Embryonic facial prominence (tissue), 1 donor: Measurements from ENCODE around the gene SVOPL.
"Not testable (repeated sequence)": the region's sequence is repeated elsewhere in the genome, so short reads cannot be mapped to it uniquely, and the experiment has no call there.

Source experiments
- DNase-seq: peaks from one replicate; pipeline ENCODE4 v3.0.0-alpha.2; 2016; ENCODE audit errors: extremely low spot score

SVOPL gene

DNA sequence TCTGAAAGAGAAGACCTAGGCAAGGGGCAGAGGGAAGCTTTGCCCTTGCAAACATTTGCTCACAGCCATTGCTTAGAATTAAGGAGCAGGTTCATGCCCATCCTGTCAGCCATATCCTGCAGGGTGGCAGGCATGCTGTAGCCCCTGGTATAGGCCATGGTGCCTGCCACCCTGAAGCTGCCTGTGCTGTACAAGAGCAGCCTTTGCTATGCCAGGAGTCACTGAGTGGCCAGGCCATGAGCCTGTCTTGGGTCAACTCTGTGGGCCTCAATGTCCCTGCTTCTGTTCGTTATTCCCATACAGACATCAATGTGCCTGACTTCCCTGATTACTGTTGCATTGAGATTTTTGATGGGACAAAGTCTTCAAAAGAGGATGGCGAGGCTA lies 368 bp upstream of the SVOPL start:
- no peak for DNase-seq

DNA sequence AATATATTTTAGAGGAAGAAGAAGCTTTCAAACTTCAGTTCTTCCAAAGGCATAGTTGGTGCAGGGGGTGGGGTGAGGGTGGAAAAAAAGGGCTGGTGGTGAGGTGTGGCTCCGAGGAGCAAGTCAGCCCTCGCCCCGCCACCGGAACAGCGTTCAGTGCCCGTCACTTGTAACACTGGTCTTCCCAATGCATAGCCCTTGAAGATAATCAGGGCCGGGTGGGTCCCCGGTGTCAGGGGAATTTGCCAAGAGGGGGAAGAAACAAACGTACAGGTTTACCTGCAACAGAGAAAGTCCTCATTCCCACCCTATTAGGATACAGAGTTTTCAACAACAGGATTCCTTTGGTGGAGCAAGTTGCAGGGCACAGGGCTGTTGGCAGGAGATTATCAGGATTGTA lies 1.5 kb downstream of the SVOPL start:
- no peak for DNase-seq

DNA sequence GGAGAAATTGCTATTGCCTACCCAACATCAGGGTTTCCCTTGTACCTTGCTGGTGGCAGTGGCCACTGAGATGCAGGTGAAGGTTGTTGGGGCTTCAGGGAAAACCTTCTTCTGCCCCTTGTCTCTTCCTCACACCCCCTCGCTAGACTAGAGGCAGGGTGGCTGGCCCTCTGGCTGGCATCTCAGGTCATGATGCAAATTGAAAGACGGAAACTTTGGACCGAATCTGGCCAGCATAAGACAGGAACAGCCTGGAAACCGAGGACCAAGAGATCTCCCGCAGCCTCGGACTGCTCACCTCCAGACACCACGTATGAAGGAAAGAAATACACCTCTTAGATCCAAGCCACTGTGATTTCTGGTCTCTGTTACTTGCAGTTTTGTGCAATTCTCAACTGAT lies 2.9 kb downstream of the SVOPL start:
- no peak for DNase-seq

DNA sequence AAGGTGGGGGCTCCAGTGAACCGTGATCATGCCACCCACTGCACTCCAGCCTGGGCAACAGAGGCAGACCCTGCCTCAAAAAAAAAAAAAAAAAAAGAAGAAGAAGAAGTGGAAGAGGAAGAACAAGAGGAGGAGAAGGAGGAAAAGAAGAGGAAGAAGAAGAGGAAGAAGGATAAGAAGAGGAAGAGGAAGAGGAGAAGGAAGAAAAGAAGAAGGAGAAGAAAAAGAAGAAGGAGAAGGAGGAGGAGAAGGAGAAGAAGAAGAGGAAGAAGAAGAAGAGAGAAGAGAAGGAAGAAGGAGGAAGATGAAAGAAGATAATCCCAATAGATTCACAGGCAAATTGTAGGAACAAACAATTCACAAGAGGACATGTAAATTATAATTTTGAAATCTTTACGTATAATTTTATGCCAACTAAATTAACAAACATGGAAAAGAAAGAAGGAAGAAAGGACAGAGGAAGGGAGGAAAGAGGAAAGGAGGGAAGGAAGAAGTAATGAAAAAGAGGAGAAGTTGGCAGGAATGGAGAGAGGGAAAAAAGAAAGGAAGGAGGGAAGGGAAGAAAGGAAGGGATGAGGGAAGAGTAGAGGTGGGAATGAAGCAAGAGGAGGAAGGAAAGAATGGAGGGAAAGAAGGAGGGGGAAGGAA lies 3.5 kb downstream of the SVOPL start:
- DNase-seq: no peak

DNA sequence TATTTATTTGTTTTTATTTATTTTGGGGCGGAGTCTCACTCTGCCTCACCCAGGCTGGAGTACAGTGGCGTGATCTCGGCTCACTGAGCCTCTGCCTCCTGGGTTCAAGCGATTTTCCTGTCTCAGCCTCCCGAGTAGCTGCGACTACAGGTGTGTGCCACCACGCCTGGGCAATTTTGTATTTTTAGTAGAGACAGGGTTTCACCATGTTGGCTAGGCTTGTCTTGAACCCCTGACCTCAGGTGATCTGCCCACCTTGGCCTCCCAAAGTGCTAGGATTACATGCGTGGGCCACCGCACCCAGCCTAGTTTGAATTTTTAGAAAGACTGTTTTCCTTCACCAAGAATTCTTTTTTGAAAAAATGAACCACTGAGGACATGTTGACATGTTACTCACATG lies 5.4 kb downstream of the SVOPL start:
- not testable (repeated sequence) for DNase-seq

DNA sequence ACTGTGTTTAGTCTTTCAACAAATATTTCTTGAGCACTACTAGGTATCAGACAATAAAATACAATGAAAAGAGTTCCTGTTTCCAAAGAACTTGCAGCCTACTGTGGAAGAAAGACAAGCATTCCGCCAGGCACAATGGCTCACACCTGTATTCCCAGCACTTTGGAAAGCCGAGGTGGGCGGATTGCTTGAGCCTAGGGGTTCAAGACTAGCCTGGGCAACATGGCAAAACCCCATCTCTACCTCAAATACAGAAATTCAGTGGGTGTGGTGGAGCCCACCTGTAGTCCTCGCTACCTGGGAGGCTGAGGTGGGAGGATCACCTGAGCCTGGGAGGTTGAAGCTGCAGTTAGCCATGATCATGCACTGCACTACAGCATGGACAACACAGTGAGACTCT lies 6.1 kb downstream of the SVOPL start:
- DNase-seq: no peak

DNA sequence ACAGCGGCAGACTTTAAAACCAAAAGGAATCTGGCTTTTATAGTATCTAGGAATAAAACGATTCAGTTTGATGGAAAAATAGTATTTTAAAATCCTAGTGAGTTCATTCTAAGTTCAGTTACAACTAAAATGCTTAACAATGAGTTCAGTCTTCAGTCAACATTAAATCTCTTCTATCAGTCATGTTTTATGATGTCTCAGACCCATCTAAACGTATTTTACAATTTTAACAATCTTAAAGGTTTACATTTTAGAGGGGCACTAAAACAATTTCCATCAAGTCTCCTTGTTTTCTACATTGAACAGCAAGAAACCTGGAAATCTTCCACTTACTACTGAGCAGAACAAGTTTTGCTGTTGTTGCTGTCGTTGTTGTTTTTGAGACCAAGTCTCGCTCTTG lies 10.0 kb downstream of the SVOPL start:
- no peak for DNase-seq

DNA sequence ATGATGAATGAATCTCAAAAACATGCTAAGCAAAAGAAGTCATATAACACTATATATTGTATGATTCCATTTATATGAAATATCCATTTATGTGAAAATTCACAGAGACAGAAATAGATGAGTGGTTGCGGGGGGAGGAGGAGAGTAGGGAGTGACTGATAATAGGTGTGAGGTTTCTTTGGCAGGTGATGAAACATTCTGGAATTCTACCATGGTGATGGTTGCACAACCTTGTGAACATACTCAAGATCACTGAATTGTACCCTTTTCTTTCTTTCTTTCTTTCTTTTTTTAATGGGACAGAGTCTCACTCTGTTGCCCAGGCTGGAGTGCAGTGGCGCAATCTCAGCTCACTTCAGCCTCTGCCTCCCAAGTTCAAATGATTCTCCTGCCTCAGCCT lies 10.7 kb downstream of the SVOPL start:
- DNase-seq: no peak

DNA sequence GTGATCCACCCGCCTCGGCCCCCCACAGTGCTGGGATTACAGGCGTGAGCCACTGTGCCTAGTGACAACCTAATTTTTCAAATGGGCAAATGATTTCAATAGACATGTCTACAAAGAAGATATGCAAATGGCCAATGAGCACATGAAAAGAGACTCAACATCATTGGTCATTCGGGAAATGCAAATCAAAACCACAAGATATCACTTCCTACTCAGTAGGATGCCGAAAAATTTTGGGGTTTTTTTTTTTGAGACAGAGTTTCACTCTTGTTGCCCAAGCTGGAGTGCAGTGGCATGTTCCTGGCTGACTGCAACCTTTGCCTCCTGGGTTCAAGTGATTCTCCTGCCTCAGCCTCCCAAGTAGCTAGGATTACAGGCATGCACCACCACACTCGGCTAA lies 13.1 kb downstream of the SVOPL start:
- DNase-seq: not testable (repeated sequence)

DNA sequence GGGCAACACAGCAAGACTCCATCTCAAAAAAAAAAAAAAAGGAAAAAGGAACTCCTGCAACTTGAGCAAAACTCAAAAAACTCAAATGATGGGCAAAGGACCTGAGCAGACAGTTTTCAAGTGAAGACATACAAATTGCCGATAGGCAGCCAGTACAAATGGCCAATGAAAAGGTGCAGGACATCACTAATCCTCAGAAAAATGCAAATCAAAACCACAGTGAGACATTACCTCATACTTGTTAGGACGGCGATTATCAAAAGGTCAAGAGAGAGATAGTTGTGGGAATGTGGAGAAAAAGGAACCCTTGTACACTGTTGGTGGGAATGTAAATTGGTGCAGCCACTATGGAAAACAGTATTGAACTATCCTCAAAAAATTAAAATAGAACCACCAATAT lies 16.8 kb downstream of the SVOPL start:
- no peak for DNase-seq

DNA sequence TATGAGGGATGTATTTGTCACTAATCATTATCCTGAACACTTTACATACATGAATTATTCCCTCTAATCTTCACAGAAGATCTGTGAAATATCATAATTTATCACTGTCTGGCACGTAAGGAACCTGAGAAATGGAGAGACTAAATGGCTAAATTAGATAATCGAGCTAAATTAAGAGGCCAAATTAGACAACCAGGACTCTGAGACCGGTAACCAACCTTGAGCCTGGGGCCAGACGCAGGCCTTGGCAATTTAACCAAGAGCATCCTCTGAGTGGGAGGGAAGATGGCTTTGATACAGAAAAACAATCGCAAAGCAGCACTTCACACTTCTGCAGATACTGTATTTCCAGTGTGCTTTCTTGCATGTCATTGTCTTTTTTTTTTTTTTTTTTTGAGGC lies 21.4 kb downstream of the SVOPL start:
- no peak for DNase-seq

DNA sequence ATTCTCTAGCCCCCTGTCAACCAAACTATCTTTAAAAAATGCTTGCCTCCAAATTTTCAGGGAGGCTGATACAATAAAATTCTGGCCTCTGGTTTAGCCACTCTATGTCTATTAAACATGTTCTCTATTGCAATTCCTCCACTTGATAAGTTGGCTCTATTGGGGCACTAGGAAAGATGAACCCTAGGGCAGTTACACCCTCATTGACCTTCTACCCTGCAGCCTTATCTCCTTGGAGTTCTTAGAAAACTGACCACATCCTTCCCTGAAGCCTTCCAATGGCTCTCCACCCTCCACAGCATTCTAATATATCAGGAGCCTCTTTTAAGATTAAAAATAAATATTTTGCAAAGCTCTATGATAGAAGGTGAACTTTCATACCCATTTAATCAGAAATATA lies 30.6 kb downstream of the SVOPL start:
- DNase-seq: no peak

DNA sequence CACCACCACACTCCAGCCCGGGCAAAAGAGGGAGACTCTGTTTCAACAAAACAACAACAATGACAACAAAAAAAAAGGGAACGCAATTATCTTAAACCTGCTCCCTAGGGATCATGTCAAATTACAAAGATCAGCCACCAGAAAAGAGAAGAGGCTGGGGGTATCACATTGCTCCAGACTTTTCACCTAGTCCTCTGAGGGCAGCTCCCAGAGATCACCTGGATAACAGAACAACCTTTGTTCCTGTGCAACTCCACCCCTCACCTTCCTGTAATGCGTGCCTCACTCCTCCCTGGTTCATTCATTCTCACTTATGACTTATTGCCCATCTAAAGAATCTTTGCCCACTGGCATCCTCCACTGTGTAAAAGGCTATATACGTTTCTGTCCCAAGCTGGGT lies 31.8 kb downstream of the SVOPL start:
- DNase-seq: no peak

DNA sequence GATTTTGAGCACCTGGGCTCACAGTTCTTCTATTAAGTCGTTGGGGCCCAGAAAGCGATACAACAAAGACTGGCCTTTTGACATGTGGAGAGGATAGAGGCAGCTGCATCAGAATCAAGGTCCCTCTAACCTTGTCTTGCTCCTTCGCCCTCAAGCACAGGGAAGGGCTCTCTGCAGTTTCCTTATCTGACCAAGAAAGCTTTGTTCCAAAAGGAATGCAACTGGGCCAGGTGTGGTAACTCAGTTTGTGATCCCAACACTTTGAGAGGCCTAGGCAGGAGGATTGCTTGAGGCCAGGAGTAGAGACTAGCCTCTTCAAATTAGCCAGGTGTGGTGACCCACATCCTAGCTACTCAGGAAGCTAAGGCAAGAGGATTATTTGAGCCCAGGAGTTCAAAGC lies 32.2 kb downstream of the SVOPL start:
- DNase-seq: no peak

DNA sequence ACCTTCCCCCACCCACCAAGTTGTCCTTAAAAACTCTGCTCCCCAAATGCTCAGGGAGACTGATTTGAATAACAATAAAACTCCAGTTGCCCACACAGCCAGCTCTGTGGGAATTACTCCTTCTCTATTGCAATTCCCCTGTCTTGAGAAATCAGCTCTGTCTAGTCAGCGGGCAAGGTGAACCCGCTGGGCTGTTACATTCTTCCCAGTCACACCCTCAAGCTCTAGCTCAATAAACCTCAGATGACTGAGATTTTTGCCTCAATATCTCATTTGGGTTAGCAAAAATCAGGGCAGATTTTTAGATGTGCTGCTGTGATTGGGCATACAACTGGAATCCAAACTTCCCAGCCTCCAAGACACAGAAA lies 32.9 kb downstream of the SVOPL start:
- no peak for DNase-seq

DNA sequence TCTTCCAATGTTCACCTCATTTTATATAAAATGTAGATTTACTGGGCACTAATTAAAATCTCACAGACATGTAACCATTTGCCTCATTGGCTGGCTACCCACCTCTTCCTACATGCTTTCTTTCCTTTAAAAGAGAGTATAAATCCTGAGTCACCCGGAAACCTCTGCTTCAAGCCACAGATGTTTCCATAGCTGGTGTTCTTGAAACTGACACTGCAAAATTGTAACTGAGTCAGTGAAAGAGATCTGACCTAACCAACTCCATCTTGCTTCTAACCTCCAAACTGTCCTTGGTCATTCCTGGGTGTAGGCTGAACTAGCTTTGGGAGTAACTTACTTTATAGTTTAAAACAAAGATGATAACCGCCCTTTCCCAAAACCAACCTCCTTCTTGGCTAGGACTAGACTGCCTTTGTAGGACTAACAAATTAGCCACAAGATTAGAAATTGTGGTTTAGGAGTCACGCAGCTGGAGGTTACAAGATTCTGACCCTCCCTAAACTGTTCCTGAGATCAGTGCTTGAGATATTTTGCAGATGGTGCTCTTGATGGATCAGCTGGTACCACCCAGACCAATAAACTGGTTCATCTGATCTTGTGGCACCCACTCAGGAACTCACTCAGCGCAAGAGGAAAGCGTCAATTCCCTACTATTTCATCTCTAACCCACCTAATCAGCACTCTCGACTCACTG lies 33.5 kb downstream of the SVOPL start:
- DNase-seq: no peak

DNA sequence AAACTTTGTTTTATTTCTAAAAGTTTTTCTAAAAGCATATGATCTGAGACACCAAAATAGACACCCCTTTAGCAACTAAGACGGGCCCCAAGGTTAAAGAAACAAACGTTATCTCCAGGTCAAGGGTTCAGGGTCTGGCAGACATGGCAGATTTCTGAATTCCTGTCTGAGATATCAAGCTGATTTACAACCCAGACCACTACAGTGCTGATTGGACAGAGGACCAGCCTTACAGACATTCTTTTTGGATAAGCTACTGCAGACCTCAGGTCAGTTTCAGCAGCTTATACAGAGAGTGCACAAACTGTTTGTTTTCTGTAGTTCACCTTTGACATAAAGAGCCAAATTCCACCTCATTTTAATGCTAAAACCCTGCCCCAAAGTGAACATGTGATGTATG lies 34.8 kb downstream of the SVOPL start:
- no peak for DNase-seq

DNA sequence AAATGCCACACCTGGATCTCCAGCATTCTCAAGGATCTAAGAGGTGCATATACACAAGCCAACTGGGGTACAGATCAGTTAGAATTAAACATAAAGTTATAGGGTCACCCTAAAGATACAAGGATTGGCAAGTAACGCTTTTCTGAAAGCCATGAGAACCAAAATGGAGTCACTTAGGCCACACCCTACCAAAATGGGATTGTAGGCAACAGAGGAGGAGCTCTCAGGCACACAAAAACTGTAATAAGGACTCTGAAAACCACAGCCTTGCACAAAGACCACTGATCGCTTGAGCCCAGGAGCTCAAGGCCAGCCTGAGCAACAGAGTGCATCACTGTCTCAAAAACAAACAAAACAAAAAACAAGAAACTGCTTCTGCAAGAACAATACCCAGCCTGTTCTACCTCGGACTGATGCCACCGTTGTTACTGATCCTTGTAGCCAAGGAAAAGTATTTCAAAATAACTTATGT lies 35.5 kb downstream of the SVOPL start:
- no peak for DNase-seq

DNA sequence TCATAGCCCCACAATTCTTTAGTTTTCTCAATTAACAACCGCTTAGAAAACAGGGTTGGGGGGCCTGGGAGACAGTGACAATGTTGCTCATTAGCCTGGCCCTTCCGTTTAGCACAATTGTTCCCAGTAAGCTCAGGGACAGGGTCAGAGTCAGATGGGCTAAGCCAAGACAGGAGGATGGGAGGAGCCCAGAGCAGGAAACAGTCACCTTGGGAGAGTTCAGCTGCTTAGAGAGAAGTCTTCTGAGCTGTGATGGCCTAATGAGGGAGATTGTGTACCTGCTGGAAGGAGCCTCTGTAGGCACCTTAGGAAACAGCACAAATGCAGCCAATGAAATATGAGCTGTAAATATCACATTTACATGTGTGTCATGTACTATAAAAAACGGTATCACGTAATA lies 35.9 kb downstream of the SVOPL start:
- DNase-seq: no peak

DNA sequence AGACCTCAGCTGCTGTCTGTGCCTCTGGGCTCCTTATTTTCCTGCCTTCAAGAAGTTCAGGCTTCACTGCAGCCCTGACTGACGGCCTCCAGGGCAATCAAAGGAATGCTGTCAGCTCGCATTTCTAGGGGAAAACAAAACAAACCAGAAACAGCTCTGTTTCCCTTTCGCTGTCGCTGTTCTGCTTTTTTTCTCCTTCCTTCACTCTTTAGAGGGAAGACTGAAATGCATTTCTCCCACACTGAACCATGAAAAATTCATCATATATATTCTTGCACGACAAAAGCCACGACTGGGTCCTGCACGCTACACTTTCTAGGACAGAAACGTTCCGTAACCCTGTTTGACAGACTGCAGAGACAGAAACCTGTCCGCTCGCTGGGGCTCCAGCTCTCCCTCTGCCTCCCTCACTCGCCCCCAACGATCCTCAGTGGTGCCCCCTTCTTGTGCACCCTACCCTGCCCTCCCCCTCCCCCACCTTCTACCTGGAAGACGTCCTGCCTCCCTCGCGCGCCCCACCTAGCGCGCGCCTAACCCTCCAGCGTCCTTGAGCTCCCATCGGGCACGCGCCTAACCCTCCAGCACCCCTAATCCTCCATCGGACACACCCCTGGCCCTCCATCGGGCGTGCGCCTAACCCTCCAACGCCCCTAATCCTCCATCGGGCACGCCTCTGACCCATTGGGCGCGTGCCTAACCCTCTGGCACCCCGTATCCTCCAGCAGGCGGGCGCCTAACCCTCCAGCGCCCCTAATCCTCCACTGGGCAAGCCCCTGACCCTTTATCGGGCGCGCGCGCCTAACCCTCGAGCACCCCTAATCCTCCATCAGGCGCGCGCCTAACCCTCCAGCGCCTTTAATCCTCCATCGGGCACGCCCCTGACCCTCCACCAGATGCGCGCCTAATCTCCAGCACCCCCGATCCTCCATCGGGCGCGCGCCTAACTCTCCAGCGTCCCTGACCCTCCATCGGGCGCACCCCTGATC lies 37.1 kb downstream of the SVOPL start:
- DNase-seq: no peak

DNA sequence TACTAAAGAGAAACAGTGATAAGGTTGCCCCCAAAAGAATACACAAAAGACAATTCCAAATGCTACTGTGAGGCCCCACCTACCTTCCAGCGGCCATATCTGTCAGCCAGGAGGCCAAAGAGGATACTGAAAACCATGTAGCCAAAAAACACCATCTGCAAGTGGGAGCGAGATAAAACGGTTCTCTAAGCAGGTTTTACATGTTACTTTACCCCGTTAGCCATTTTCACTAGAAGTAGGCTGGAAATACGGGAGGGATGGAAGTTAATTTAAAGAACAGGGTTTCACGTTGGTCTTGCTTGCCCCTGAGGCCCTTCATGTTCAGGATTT lies 38.2 kb downstream of the SVOPL start:
- DNase-seq: no peak

DNA sequence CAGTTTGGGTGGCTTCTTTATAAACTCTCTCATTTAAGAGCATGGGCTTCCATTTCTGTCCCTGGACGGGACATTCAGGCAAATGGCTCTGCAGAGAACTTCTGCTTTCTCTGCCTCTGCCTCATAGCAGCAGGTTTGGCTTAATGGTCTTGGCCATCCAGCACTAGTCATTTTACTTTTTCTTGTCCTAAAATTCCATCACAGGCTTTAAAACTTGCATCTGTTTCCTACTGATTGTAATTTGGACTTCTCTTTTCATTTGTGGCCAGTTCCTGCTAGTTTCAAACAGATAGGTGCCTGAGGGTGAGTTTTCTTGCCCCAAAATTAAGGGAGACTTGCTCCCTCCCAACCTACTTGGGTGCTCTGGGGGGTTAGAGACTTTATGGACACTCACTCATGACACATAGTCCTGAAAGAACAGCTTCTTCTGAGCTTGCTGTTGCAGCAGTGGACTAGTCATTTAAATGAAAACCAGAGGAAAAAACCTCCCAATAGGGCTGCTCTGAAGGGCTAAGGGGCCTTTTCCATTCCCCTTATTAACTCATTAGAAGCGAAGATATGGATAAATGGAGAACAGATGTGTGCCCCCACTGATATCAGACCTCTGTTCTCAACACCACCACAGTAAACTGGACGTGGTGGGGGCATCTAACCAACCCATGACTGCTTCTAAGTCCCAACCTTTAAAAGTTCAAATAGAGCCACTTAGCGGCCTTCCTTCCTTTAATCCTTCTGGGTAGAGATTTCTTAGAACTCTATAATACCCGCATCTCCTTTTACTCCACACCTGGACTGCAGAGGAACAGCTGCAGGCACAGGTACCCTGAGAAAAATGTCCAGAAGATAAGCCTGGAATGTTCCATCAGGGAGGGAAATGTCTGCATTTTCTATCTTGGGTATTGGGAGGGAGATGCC lies 38.8 kb downstream of the SVOPL start:
- DNase-seq: no peak
